Measurements from ENCODE around the gene SYT7. TPM values are rescaled to one million over a fixed set of nuclear protein-coding genes. Genes with fewer than 3 reads are reported as not detected.
A peak's percentile ranks its signal among the peaks of the same experiment; 100 is the strongest.

SYT7 gene
- total and polyA plus RNA-seq, 2 of the 4 experiments (the other 2 are of a cell fraction): under 0.01 to 0.19 TPM

- H3K4me1 ChIP-seq (ENCODE audit: control insufficient read depth, insufficient read depth, low read length): no peaks in the 10 kb centered on the region
- in situ Hi-C loops (cut with MboI; ENCODE audit: low sequenced_read_pairs) (no loop called here), dilution Hi-C loops (cut with HindIII; ENCODE audit: low sequenced_read_pairs, unreplicated experiment) (no loop called here), intact Hi-C loops (cut with micrococcal nuclease) (loop anchor here (5.0 kb wide), 1 partner anchor 47 kb away; no protein-coding TSS in a partner anchor)
- no peak overlapping the region for H2BK120ac ChIP-seq (ENCODE audit: low read depth, low read length)
- WGBS, 2 experiments (ENCODE audit: extremely low coverage in 2 of 2, insufficient read length in 1 of 2): 43% methylated on average over 2 of the region's 15 CpGs; no CpG with 5 or more reads in 1 of the 2 experiments
- ChIA-PET CTCF (no interaction called here), POLR2A (ENCODE audit: unreplicated experiment) (no interaction called here)
- no peak overlapping the region for H3K4ac ChIP-seq (ENCODE audit: low read depth, low read length)
- ATAC-seq (ENCODE audit: low read depth): no peak
- no peak overlapping the region for H4K91ac ChIP-seq (ENCODE audit: insufficient read depth, low read depth, low read length)
- no peaks in the 10 kb centered on the region for H3K79me1 ChIP-seq (ENCODE audit: low read depth in 1 of 2, low read length in 2 of 2)
- no peaks in the 10 kb centered on the region for H4K20me1 ChIP-seq (ENCODE audit: insufficient read depth, low read length)
- H2AK9ac ChIP-seq (replicated peaks; ENCODE audit: low read depth, low read length, poor library complexity): no peak overlapping the region
- H3K4me3 ChIP-seq (ENCODE audit: insufficient read depth, low read depth, low read length): no peak overlapping the region
- H3K4me2 ChIP-seq (ENCODE audit: low read depth, low read length): no peak overlapping the region
- H2AK5ac ChIP-seq (ENCODE audit: low read depth, low read length): no peak overlapping the region
- no TSS peak for BruUV-seq (replicated peaks)
- H3K9me1 ChIP-seq (ENCODE audit: insufficient read depth, low read length): 0 out of 2 replicates have a peak, but pooled peaks cover 5% of the 10 kb centered on the region
- H3K14ac ChIP-seq (replicated peaks; ENCODE audit: low read depth, low read length): no peak overlapping the region
- H2BK5ac ChIP-seq (ENCODE audit: low read depth, low read length, poor library complexity, severe bottlenecking): no peak overlapping the region
- H2AFZ ChIP-seq (replicated peaks; ENCODE audit: low read length, poor library complexity): peak overlapping the region; percentile 17
- H3K23ac ChIP-seq (ENCODE audit: low read depth, low read length): no peak overlapping the region
- H3K9me3 ChIP-seq (ENCODE audit: control insufficient read depth, insufficient read depth, low read length): no peaks in the 10 kb centered on the region
- TF ChIP-seq MAZ (IDR thresholded peaks at IDR 0.05; ENCODE audit: borderline replicate concordance, low read depth, low read length) (no peak), BHLHE40 (IDR thresholded peaks at IDR 0.05; ENCODE audit: low read depth, low read length) (no peak), NFE2L2 (IDR thresholded peaks at IDR 0.05; ENCODE audit: low read depth, low read length) (no peak), RCOR1 (IDR thresholded peaks at IDR 0.05; ENCODE audit: insufficient replicate concordance, low read length) (no peak), RFX5 (IDR thresholded peaks at IDR 0.05; ENCODE audit: low read depth, low read length) (no peak), MXI1 (IDR thresholded peaks at IDR 0.05; ENCODE audit: borderline replicate concordance, low read depth, low read length) (no peak), POLR2A (IDR thresholded peaks at IDR 0.05; ENCODE audit: low read depth, low read length) (no peak)
- TF ChIP-seq, protein P1, sequence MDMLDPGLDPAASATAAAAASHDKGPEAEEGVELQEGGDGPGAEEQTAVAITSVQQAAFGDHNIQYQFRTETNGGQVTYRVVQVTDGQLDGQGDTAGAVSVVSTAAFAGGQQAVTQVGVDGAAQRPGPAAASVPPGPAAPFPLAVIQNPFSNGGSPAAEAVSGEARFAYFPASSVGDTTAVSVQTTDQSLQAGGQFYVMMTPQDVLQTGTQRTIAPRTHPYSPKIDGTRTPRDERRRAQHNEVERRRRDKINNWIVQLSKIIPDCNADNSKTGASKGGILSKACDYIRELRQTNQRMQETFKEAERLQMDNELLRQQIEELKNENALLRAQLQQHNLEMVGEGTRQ (IDR thresholded peaks at IDR 0.05; ENCODE audit: low read depth, low read length): no peak
- TF ChIP-seq, protein P2, sequence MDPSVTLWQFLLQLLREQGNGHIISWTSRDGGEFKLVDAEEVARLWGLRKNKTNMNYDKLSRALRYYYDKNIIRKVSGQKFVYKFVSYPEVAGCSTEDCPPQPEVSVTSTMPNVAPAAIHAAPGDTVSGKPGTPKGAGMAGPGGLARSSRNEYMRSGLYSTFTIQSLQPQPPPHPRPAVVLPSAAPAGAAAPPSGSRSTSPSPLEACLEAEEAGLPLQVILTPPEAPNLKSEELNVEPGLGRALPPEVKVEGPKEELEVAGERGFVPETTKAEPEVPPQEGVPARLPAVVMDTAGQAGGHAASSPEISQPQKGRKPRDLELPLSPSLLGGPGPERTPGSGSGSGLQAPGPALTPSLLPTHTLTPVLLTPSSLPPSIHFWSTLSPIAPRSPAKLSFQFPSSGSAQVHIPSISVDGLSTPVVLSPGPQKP (IDR thresholded peaks at IDR 0.05; ENCODE audit: borderline replicate concordance, low read depth, low read length): no peak
- no peak overlapping the region for H4K8ac ChIP-seq (ENCODE audit: low read depth in 2 of 2, low read length in 2 of 2)
- peaks cover 66% of the 10 kb centered on the region for H3K27me3 ChIP-seq (ENCODE audit: control insufficient read depth, insufficient read depth, low read length)
- H3K9ac ChIP-seq (ENCODE audit: low read depth, low read length): no peak overlapping the region
- H2BK20ac ChIP-seq (ENCODE audit: low read depth, low read length): no peak overlapping the region
- no peak overlapping the region for H3K18ac ChIP-seq (ENCODE audit: low read depth, low read length)
- H4K5ac ChIP-seq (ENCODE audit: low read depth, low read length): no peak overlapping the region
- no peak overlapping the region for H3K56ac ChIP-seq (ENCODE audit: extremely low read depth, insufficient read depth, low read length)
- no peak overlapping the region for H3K27ac ChIP-seq (ENCODE audit: insufficient read depth, low read length)
- H2BK15ac ChIP-seq (ENCODE audit: low read depth, low read length): no peak overlapping the region
- H3K36me3 ChIP-seq (ENCODE audit: control insufficient read depth, insufficient read depth, low read length): no peaks in the 10 kb centered on the region
- DNase-seq: no peak
Observed at GRCh38 chr11:61578819-61579675, 1.8 kb downstream of the SYT7 start.

Measured in IMR-90 (cell line).